Fibroblast of skin of right quadriceps (primary cell): Measurements from ENCODE around the gene TUBGCP6.

Experiments
- DNase-seq: peaks from one replicate; pipeline ENCODE4 v3.0.0-alpha.2; 2013

The TUBGCP6 gene

GRCh38 chr22:50244420-50245213 lies at the start of gene TUBGCP6:
Gene TUBGCP6 (minus strand): TSS chr22:50245023. CDS start chr22:50244459, 564 bp downstream.
- DNase-seq: peak; percentile 90

- no peak for DNase-seq
These were observed 49.5 kb upstream of the TUBGCP6 start for GRCh38 chr22:50294319-50294656.

GRCh38 chr22:50293441-50294318 lies 48.9 kb upstream of the TUBGCP6 start:
- DNase-seq: peak; percentile 80

GRCh38 chr22:50292643-50293440 lies 48.0 kb upstream of the TUBGCP6 start:
- no peak for DNase-seq

GRCh38 chr22:50289942-50290630 lies 45.3 kb upstream of the TUBGCP6 start:
- DNase-seq: no peak

- DNase-seq: no peak
These were observed 44.5 kb upstream of the TUBGCP6 start for GRCh38 chr22:50289151-50289941.

GRCh38 chr22:50287731-50288130 lies 42.9 kb upstream of the TUBGCP6 start:
- no peak for DNase-seq

GRCh38 chr22:50286701-50287318 lies 42.0 kb upstream of the TUBGCP6 start:
- DNase-seq: no peak

- DNase-seq: no peak
These were observed 41.5 kb upstream of the TUBGCP6 start for GRCh38 chr22:50286275-50286674.

GRCh38 chr22:50285568-50286229 lies 40.9 kb upstream of the TUBGCP6 start:
- no peak for DNase-seq

GRCh38 chr22:50284479-50284878 lies 39.7 kb upstream of the TUBGCP6 start:
- DNase-seq: no peak

- no peak for DNase-seq
These were observed 39.0 kb upstream of the TUBGCP6 start for GRCh38 chr22:50283821-50284220.

- DNase-seq: peak; percentile 67
These were observed 37.7 kb upstream of the TUBGCP6 start for GRCh38 chr22:50282361-50283155.

- no peak for DNase-seq
These were observed 37.1 kb upstream of the TUBGCP6 start for GRCh38 chr22:50281957-50282356.

GRCh38 chr22:50281384-50281760 lies 36.5 kb upstream of the TUBGCP6 start:
- DNase-seq: no peak

GRCh38 chr22:50280708-50281383 lies 36.0 kb upstream of the TUBGCP6 start:
- no peak for DNase-seq

GRCh38 chr22:50280022-50280707 lies 35.3 kb upstream of the TUBGCP6 start:
- no peak for DNase-seq

GRCh38 chr22:50278956-50279619 lies 34.3 kb upstream of the TUBGCP6 start:
- no peak for DNase-seq
